ENCODE measurements around the gene LRBA. TPM values are rescaled to one million over a fixed set of nuclear protein-coding genes. Genes with fewer than 3 reads are reported as not detected.

The LRBA gene
- total RNA-seq, 1 donor from 2014 or later = 46.2 TPM

GRCh38 chr4:150306719-150307118 lies 708.4 kb downstream of the LRBA start:
- intact Hi-C loops (cut with DNase I) = no loop called here
- ATAC-seq = no peak
- H3K4me1 ChIP-seq = no peaks in the 10 kb centered on the region
- H3K27ac ChIP-seq = no peak overlapping the region
- TF ChIP-seq CTCF (IDR thresholded peaks at IDR 0.05) = no peak
- no peaks in the 10 kb centered on the region for H3K9me3 ChIP-seq
- DNase-seq = no peak
- no peak overlapping the region for H3K4me3 ChIP-seq
- no peaks in the 10 kb centered on the region for H3K27me3 ChIP-seq (ENCODE audit: low read depth)
- H3K36me3 ChIP-seq = no peaks in the 10 kb centered on the region

- no peak for TF ChIP-seq CTCF (IDR thresholded peaks at IDR 0.05)
- intact Hi-C loops (cut with DNase I) = no loop called here
- DNase-seq = no peak
These were observed 709.1 kb downstream of the LRBA start for GRCh38 chr4:150305995-150306394.

GRCh38 chr4:150302553-150302952 lies 712.5 kb downstream of the LRBA start:
- no peak for DNase-seq
- intact Hi-C loops (cut with DNase I) = no loop called here
- Histone ChIP-seq H3K27ac (no peak overlapping the region), H3K27me3 (ENCODE audit: low read depth) (no peaks in the 10 kb centered on the region), H3K36me3 (no peaks in the 10 kb centered on the region), H3K4me3 (no peak overlapping the region), H3K9me3 (no peaks in the 10 kb centered on the region), H3K4me1 (no peaks in the 10 kb centered on the region)
- TF ChIP-seq CTCF (IDR thresholded peaks at IDR 0.05) = no peak
- no peak for ATAC-seq

More at GRCh38 chr4:150305995-150306394, 709.1 kb downstream of the LRBA start:
- ATAC-seq = no peak
- H3K4me1 ChIP-seq = no peaks in the 10 kb centered on the region
- H3K4me3 ChIP-seq = no peak overlapping the region
- H3K9me3 ChIP-seq = no peaks in the 10 kb centered on the region
- no peaks in the 10 kb centered on the region for H3K36me3 ChIP-seq
- no peak overlapping the region for H3K27ac ChIP-seq
- H3K27me3 ChIP-seq (ENCODE audit: low read depth) = no peaks in the 10 kb centered on the region

GRCh38 chr4:150299816-150300215 lies 715.3 kb downstream of the LRBA start:
- no peak overlapping the region for H3K27ac ChIP-seq
- H3K9me3 ChIP-seq = no peaks in the 10 kb centered on the region
- no peaks in the 10 kb centered on the region for H3K27me3 ChIP-seq (ENCODE audit: low read depth)
- intact Hi-C loops (cut with DNase I) = no loop called here
- no peaks in the 10 kb centered on the region for H3K36me3 ChIP-seq
- H3K4me1 ChIP-seq = no peaks in the 10 kb centered on the region
- H3K4me3 ChIP-seq = no peak overlapping the region
- ATAC-seq = no peak
- TF ChIP-seq CTCF (IDR thresholded peaks at IDR 0.05) = no peak
- DNase-seq = no peak

- Histone ChIP-seq H3K36me3 (no peaks in the 10 kb centered on the region), H3K27ac (no peak overlapping the region), H3K27me3 (ENCODE audit: low read depth) (no peaks in the 10 kb centered on the region), H3K4me3 (no peak overlapping the region), H3K9me3 (no peaks in the 10 kb centered on the region), H3K4me1 (no peaks in the 10 kb centered on the region)
- intact Hi-C loops (cut with DNase I) = no loop called here
- DNase-seq (no peak), ATAC-seq (no peak)
- TF ChIP-seq CTCF (IDR thresholded peaks at IDR 0.05) = peak; percentile 56
These were observed 717.1 kb downstream of the LRBA start for GRCh38 chr4:150297861-150298474.

Data from lower lobe of right lung (tissue), 2 donors.